Stimulated activated naive CD8-positive, alpha-beta T cell treated with anti-CD3 and anti-CD28 coated beads, Interleukin-15, Interleukin-2, amounts not matched to agents 100 ng/mL and 50 ng/mL, for 24 hours (primary cell): ENCODE results near the gene EFNB3.

Experiments used
- H3K27ac Mint-ChIP-seq: one replicate; pipeline ENCODE4 v1.8.0; 2021; ENCODE audit warnings: mild to moderate bottlenecking, mixed read lengths
- H3K27me3 Mint-ChIP-seq: one replicate; pipeline ENCODE4 v1.8.0; 2021; ENCODE audit warnings: mixed read lengths
- H3K36me3 Mint-ChIP-seq: one replicate; pipeline ENCODE4 v1.8.0; 2021; ENCODE audit warnings: low read depth, mixed read lengths
- H3K4me1 Mint-ChIP-seq: one replicate; pipeline ENCODE4 v1.8.0; 2021; ENCODE audit warnings: low read depth, mixed read lengths
- H3K4me3 Mint-ChIP-seq: one replicate; pipeline ENCODE4 v1.8.0; 2021; ENCODE audit warnings: mild to moderate bottlenecking, mixed read lengths
- H3K9me3 Mint-ChIP-seq: one replicate; pipeline ENCODE4 v1.8.0; 2021; ENCODE audit warnings: mixed read lengths

Gene EFNB3

GRCh38 chr17:7721612-7722011, 16.6 kb downstream of the EFNB3 start:
- H3K9me3 Mint-ChIP-seq, result no peaks in the 10 kb centered on the region
- H3K4me3 Mint-ChIP-seq, result no peak overlapping the region
- H3K27me3 Mint-ChIP-seq, result peaks cover 56% of the 10 kb centered on the region
- no peaks in the 10 kb centered on the region for H3K36me3 Mint-ChIP-seq
- H3K4me1 Mint-ChIP-seq, result peaks cover 13% of the 10 kb centered on the region
- no peak overlapping the region for H3K27ac Mint-ChIP-seq

GRCh38 chr17:7727886-7728285, 22.9 kb downstream of the EFNB3 start:
- Mint-ChIP-seq H3K4me1 (no peaks in the 10 kb centered on the region), H3K36me3 (no peaks in the 10 kb centered on the region), H3K4me3 (no peak overlapping the region), H3K27me3 (peaks cover 14% of the 10 kb centered on the region), H3K9me3 (no peaks in the 10 kb centered on the region), H3K27ac (no peak overlapping the region)

GRCh38 chr17:7729816-7730215, 24.8 kb downstream of the EFNB3 start:
- no peaks in the 10 kb centered on the region for H3K36me3 Mint-ChIP-seq
- H3K4me3 Mint-ChIP-seq, result no peak overlapping the region
- H3K27me3 Mint-ChIP-seq, result peaks cover 8% of the 10 kb centered on the region
- H3K27ac Mint-ChIP-seq, result no peak overlapping the region
- H3K9me3 Mint-ChIP-seq, result no peaks in the 10 kb centered on the region
- H3K4me1 Mint-ChIP-seq, result no peaks in the 10 kb centered on the region

- Mint-ChIP-seq H3K27me3 (peaks cover 7% of the 10 kb centered on the region), H3K9me3 (no peaks in the 10 kb centered on the region), H3K4me3 (no peak overlapping the region), H3K27ac (no peak overlapping the region), H3K4me1 (no peaks in the 10 kb centered on the region), H3K36me3 (no peaks in the 10 kb centered on the region)
Observed at GRCh38 chr17:7732981-7733539, 28.1 kb downstream of the EFNB3 start.

- H3K36me3 Mint-ChIP-seq, result no peaks in the 10 kb centered on the region
- no peak overlapping the region for H3K4me3 Mint-ChIP-seq
- no peaks in the 10 kb centered on the region for H3K4me1 Mint-ChIP-seq
- H3K9me3 Mint-ChIP-seq, result no peaks in the 10 kb centered on the region
- peaks cover 19% of the 10 kb centered on the region for H3K27me3 Mint-ChIP-seq
- no peak overlapping the region for H3K27ac Mint-ChIP-seq
Observed at GRCh38 chr17:7737601-7738000, 32.6 kb downstream of the EFNB3 start.

- Mint-ChIP-seq H3K4me1 (no peaks in the 10 kb centered on the region), H3K27me3 (peaks cover 16% of the 10 kb centered on the region), H3K36me3 (no peaks in the 10 kb centered on the region), H3K9me3 (no peaks in the 10 kb centered on the region), H3K27ac (no peak overlapping the region), H3K4me3 (no peak overlapping the region)
Observed at GRCh38 chr17:7739746-7740145, 34.7 kb downstream of the EFNB3 start.

GRCh38 chr17:7740481-7741001, 35.5 kb downstream of the EFNB3 start:
- H3K4me1 Mint-ChIP-seq, result no peaks in the 10 kb centered on the region
- H3K4me3 Mint-ChIP-seq, result no peak overlapping the region
- peaks cover 16% of the 10 kb centered on the region for H3K27me3 Mint-ChIP-seq
- no peaks in the 10 kb centered on the region for H3K36me3 Mint-ChIP-seq
- H3K9me3 Mint-ChIP-seq, result no peaks in the 10 kb centered on the region
- H3K27ac Mint-ChIP-seq, result no peak overlapping the region

GRCh38 chr17:7742729-7743128, 37.7 kb downstream of the EFNB3 start:
- H3K9me3 Mint-ChIP-seq, result no peaks in the 10 kb centered on the region
- H3K4me3 Mint-ChIP-seq, result no peak overlapping the region
- H3K4me1 Mint-ChIP-seq, result no peaks in the 10 kb centered on the region
- no peaks in the 10 kb centered on the region for H3K36me3 Mint-ChIP-seq
- no peak overlapping the region for H3K27ac Mint-ChIP-seq
- H3K27me3 Mint-ChIP-seq, result peaks cover 12% of the 10 kb centered on the region

- no peaks in the 10 kb centered on the region for H3K9me3 Mint-ChIP-seq
- no peaks in the 10 kb centered on the region for H3K4me1 Mint-ChIP-seq
- H3K27me3 Mint-ChIP-seq, result peaks cover 11% of the 10 kb centered on the region
- no peak overlapping the region for H3K4me3 Mint-ChIP-seq
- H3K27ac Mint-ChIP-seq, result no peak overlapping the region
- no peaks in the 10 kb centered on the region for H3K36me3 Mint-ChIP-seq
Observed at GRCh38 chr17:7744416-7744815, 39.4 kb downstream of the EFNB3 start.

GRCh38 chr17:7745748-7746470, 40.9 kb downstream of the EFNB3 start:
- Mint-ChIP-seq H3K36me3 (no peaks in the 10 kb centered on the region), H3K4me3 (no peak overlapping the region), H3K4me1 (no peaks in the 10 kb centered on the region), H3K9me3 (no peaks in the 10 kb centered on the region), H3K27ac (no peak overlapping the region), H3K27me3 (peaks cover under 1% of the 10 kb centered on the region)

GRCh38 chr17:7747635-7748071, 42.7 kb downstream of the EFNB3 start:
- no peaks in the 10 kb centered on the region for H3K27me3 Mint-ChIP-seq
- no peaks in the 10 kb centered on the region for H3K9me3 Mint-ChIP-seq
- no peak overlapping the region for H3K4me3 Mint-ChIP-seq
- H3K27ac Mint-ChIP-seq, result no peak overlapping the region
- H3K4me1 Mint-ChIP-seq, result no peaks in the 10 kb centered on the region
- no peaks in the 10 kb centered on the region for H3K36me3 Mint-ChIP-seq

- H3K4me3 Mint-ChIP-seq, result no peak overlapping the region
- no peaks in the 10 kb centered on the region for H3K36me3 Mint-ChIP-seq
- H3K27ac Mint-ChIP-seq, result no peak overlapping the region
- no peaks in the 10 kb centered on the region for H3K9me3 Mint-ChIP-seq
- no peaks in the 10 kb centered on the region for H3K4me1 Mint-ChIP-seq
- H3K27me3 Mint-ChIP-seq, result no peaks in the 10 kb centered on the region
Observed at GRCh38 chr17:7748076-7748775, 43.2 kb downstream of the EFNB3 start.

GRCh38 chr17:7750321-7750821, 45.4 kb downstream of the EFNB3 start:
- H3K27ac Mint-ChIP-seq, result no peak overlapping the region
- H3K36me3 Mint-ChIP-seq, result no peaks in the 10 kb centered on the region
- H3K4me1 Mint-ChIP-seq, result no peaks in the 10 kb centered on the region
- H3K9me3 Mint-ChIP-seq, result no peaks in the 10 kb centered on the region
- H3K27me3 Mint-ChIP-seq, result peaks cover 6% of the 10 kb centered on the region
- H3K4me3 Mint-ChIP-seq, result no peak overlapping the region

- H3K27me3 Mint-ChIP-seq, result peaks cover 7% of the 10 kb centered on the region
- no peaks in the 10 kb centered on the region for H3K9me3 Mint-ChIP-seq
- no peak overlapping the region for H3K27ac Mint-ChIP-seq
- no peaks in the 10 kb centered on the region for H3K36me3 Mint-ChIP-seq
- no peak overlapping the region for H3K4me3 Mint-ChIP-seq
- H3K4me1 Mint-ChIP-seq, result no peaks in the 10 kb centered on the region
Observed at GRCh38 chr17:7754656-7755055, 49.7 kb downstream of the EFNB3 start.
